Right lobe of liver (tissue), 4 donors: Measurements from ENCODE around the gene ARRB1.

Source experiments
- CTCF ChIP-seq, 4 donors: fragments of 200-600 bp in 3 of 4; fragments of 450-650 bp in 1 of 4; IDR thresholded peaks; one replicate each; pipeline versions ENCODE4 v1.5.1 to v1.8.0; 2016 to 2022; ENCODE audit warnings: antibody characterized with exemption in 4 of 4, mild to moderate bottlenecking in 2 of 4
- POLR2A ChIP-seq: fragments of 450-650 bp; IDR thresholded peaks from one replicate; pipeline ENCODE4 v1.6.1; 2017; ENCODE audit warnings: antibody characterized with exemption, mild to moderate bottlenecking
- donor health status: DM: no; HTN: no; CAD: no.
- donor health status: DM: no; HTN: no; CAD: no.
- donor health status: DM: no; HTN: yes; CAD: no.

DNA sequence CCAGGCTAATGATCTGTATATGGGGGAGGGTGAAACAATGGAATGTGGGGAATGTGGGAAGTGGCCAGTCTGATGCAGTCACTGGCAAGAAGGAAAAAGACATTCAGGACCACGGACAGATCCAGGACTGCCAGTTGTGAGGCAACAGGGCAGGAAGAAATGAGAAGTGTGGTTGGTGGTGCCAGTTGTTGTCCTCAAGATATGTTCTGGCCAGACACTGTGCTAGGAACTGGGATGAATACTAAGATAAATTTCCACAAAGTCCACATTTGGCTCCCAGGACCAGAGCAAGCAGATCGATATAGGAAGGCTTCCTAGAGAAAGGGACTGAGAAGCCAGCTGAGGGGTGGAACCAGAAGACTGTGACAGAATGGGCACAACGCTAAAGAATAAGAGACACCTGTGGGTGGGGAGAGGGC is 117.7 kb downstream of the ARRB1 start:
- TF ChIP-seq POLR2A: no peak
- no peak for TF ChIP-seq CTCF (IDR thresholded peaks at IDR 0.05)
